Rectal smooth muscle tissue (tissue), 1 donor: ENCODE measurements around the gene CARF.
"Not testable (repeated sequence)": the region's sequence is repeated elsewhere in the genome, so short reads cannot be mapped to it uniquely, and the experiment has no call there.

Experiments used
- H3K27ac ChIP-seq: one replicate; pipeline ENCODE4 v1.7.0; 2013; ENCODE audit warnings: low read depth, low read length, inconsistent platforms
- H3K27me3 ChIP-seq: one replicate; pipeline ENCODE4 v1.7.0; 2013; ENCODE audit warnings: low read length; ENCODE audit not compliant: control insufficient read depth, insufficient read depth
- H3K36me3 ChIP-seq: one replicate; pipeline ENCODE4 v1.7.0; 2013; ENCODE audit warnings: low read length; ENCODE audit not compliant: control insufficient read depth, insufficient read depth
- H3K4me1 ChIP-seq: one replicate; pipeline ENCODE4 v1.7.0; 2013; ENCODE audit warnings: low read length; ENCODE audit not compliant: control insufficient read depth, insufficient read depth
- H3K4me3 ChIP-seq: one replicate; pipeline ENCODE4 v1.7.0; 2013; ENCODE audit warnings: low read length
- H3K9ac ChIP-seq: one replicate; pipeline ENCODE4 v1.7.0; 2013; ENCODE audit warnings: low read length

Gene CARF

GRCh38 chr2:202911512-202912341 is at the start of gene CARF, which contains the start of gene WDR12:
CARF (plus strand) TSS chr2:202912275; CDS start chr2:202941903, 29,628 bp downstream.
WDR12 (minus strand) TSS chr2:202911673; CDS start chr2:202911476, 197 bp downstream.
- H3K9ac ChIP-seq, result peak within 1 kb of the TSS; percentile 66
- peak within 1 kb of the TSS; percentile 80 for H3K4me3 ChIP-seq
- peaks cover 3% of the 10 kb centered on the region for H3K4me1 ChIP-seq
- no peaks in the 10 kb centered on the region for H3K36me3 ChIP-seq
- no peaks in the 10 kb centered on the region for H3K27me3 ChIP-seq
- peak within 1 kb of the TSS; percentile 88 for H3K27ac ChIP-seq

- H3K9ac ChIP-seq, result peak overlapping the region; percentile 13
- H3K36me3 ChIP-seq, result no peaks in the 10 kb centered on the region
- H3K4me3 ChIP-seq, result peak overlapping the region; percentile 89
- H3K4me1 ChIP-seq, result no peaks in the 10 kb centered on the region
- no peaks in the 10 kb centered on the region for H3K27me3 ChIP-seq
- H3K27ac ChIP-seq, result peak overlapping the region; percentile 81
Observed at GRCh38 chr2:202870431-202871299, 41.4 kb upstream of the CARF start.

GRCh38 chr2:202871300-202872141 is 40.6 kb upstream of the CARF start, which contains the start of gene ICA1L:
ICA1L (minus strand) TSS chr2:202871766; CDS start chr2:202829009, 42,757 bp downstream.
- peak within 1 kb of the TSS; percentile 13 for H3K9ac ChIP-seq
- no peaks in the 10 kb centered on the region for H3K4me1 ChIP-seq
- no peaks in the 10 kb centered on the region for H3K27me3 ChIP-seq
- H3K4me3 ChIP-seq, result peak within 1 kb of the TSS; percentile 89
- H3K36me3 ChIP-seq, result no peaks in the 10 kb centered on the region
- peak within 1 kb of the TSS; percentile 81 for H3K27ac ChIP-seq

- no peak overlapping the region for H3K27ac ChIP-seq
- H3K27me3 ChIP-seq, result no peaks in the 10 kb centered on the region
- H3K36me3 ChIP-seq, result no peaks in the 10 kb centered on the region
- H3K4me3 ChIP-seq, result no peak overlapping the region
- H3K4me1 ChIP-seq, result no peaks in the 10 kb centered on the region
- no peak overlapping the region for H3K9ac ChIP-seq
Observed at GRCh38 chr2:202877699-202878098, 34.4 kb upstream of the CARF start.

- Histone ChIP-seq H3K27ac (no peak overlapping the region), H3K4me1 (no peaks in the 10 kb centered on the region), H3K27me3 (no peaks in the 10 kb centered on the region), H3K4me3 (no peak overlapping the region), H3K9ac (no peak overlapping the region), H3K36me3 (peaks cover 8% of the 10 kb centered on the region)
Observed at GRCh38 chr2:202881570-202881969, 30.5 kb upstream of the CARF start.

- Histone ChIP-seq H3K4me1 (no peaks in the 10 kb centered on the region), H3K27me3 (no peaks in the 10 kb centered on the region), H3K9ac (no peak overlapping the region), H3K27ac (no peak overlapping the region), H3K36me3 (peaks cover 8% of the 10 kb centered on the region), H3K4me3 (no peak overlapping the region)
Observed at GRCh38 chr2:202883987-202884675, 27.9 kb upstream of the CARF start.

- peaks cover 13% of the 10 kb centered on the region for H3K36me3 ChIP-seq
- no peak overlapping the region for H3K9ac ChIP-seq
- H3K27ac ChIP-seq, result no peak overlapping the region
- H3K4me1 ChIP-seq, result no peaks in the 10 kb centered on the region
- H3K4me3 ChIP-seq, result no peak overlapping the region
- no peaks in the 10 kb centered on the region for H3K27me3 ChIP-seq
Observed at GRCh38 chr2:202885190-202885589, 26.9 kb upstream of the CARF start.

- H3K4me1 ChIP-seq, H3K27me3 ChIP-seq, H3K36me3 ChIP-seq, H3K9ac ChIP-seq, H3K27ac ChIP-seq, H3K4me3 ChIP-seq: not testable (repeated sequence)
Observed at GRCh38 chr2:202905507-202905906, 6.6 kb upstream of the CARF start.

GRCh38 chr2:202908186-202908585 is 3.9 kb upstream of the CARF start:
- H3K9ac ChIP-seq, result no peak overlapping the region
- H3K36me3 ChIP-seq, result no peaks in the 10 kb centered on the region
- H3K27ac ChIP-seq, result no peak overlapping the region
- H3K4me1 ChIP-seq, result peaks cover 3% of the 10 kb centered on the region
- H3K4me3 ChIP-seq, result no peak overlapping the region
- no peaks in the 10 kb centered on the region for H3K27me3 ChIP-seq

GRCh38 chr2:202909394-202910192 is 2.5 kb upstream of the CARF start:
- no peaks in the 10 kb centered on the region for H3K36me3 ChIP-seq
- no peak overlapping the region for H3K4me3 ChIP-seq
- no peak overlapping the region for H3K27ac ChIP-seq
- no peak overlapping the region for H3K9ac ChIP-seq
- H3K4me1 ChIP-seq, result peaks cover 3% of the 10 kb centered on the region
- H3K27me3 ChIP-seq, result no peaks in the 10 kb centered on the region

- H3K27ac ChIP-seq, H3K36me3 ChIP-seq, H3K27me3 ChIP-seq, H3K4me1 ChIP-seq, H3K9ac ChIP-seq: not testable (repeated sequence)
- peak overlapping the region; percentile 80 for H3K4me3 ChIP-seq
Observed at GRCh38 chr2:202910250-202910649, 1.8 kb upstream of the CARF start.
